ENCODE data around the gene PAX7.
"Not testable (repeated sequence)": the region's sequence is repeated elsewhere in the genome, so short reads cannot be mapped to it uniquely, and the experiment has no call there.

PAX7 gene

GRCh38 chr1:18734461-18735223 is 104.0 kb downstream of the PAX7 start:
- no peak for DNase-seq

GRCh38 chr1:18735224-18735997 is 104.8 kb downstream of the PAX7 start:
- no peak for DNase-seq

- no peak for DNase-seq
Observed at GRCh38 chr1:18736958-18737357, 106.3 kb downstream of the PAX7 start.

- no peak for DNase-seq
Observed at GRCh38 chr1:18738126-18738525, 107.5 kb downstream of the PAX7 start.

- no peak for DNase-seq
Observed at GRCh38 chr1:18738617-18739016, 108.0 kb downstream of the PAX7 start.

- DNase-seq = no peak
Observed at GRCh38 chr1:18739408-18739807, 108.8 kb downstream of the PAX7 start.

GRCh38 chr1:18739897-18740296 is 109.3 kb downstream of the PAX7 start:
- no peak for DNase-seq

GRCh38 chr1:18740617-18741016 is 110.0 kb downstream of the PAX7 start:
- no peak for DNase-seq

- no peak for DNase-seq
Observed at GRCh38 chr1:18743233-18743632, 112.6 kb downstream of the PAX7 start.

- DNase-seq = not testable (repeated sequence)
Observed at GRCh38 chr1:18744381-18744780, 113.7 kb downstream of the PAX7 start.

GRCh38 chr1:18746981-18747380 is 116.3 kb downstream of the PAX7 start:
- DNase-seq = no peak

- no peak for DNase-seq
Observed at GRCh38 chr1:18747671-18748070, 117.0 kb downstream of the PAX7 start.

- DNase-seq = no peak
Observed at GRCh38 chr1:18748435-18748834, 117.8 kb downstream of the PAX7 start.

GRCh38 chr1:18749569-18749968 is 118.9 kb downstream of the PAX7 start:
- no peak for DNase-seq

GRCh38 chr1:18750600-18750999 is 120.0 kb downstream of the PAX7 start:
- DNase-seq = no peak

- DNase-seq = no peak
Observed at GRCh38 chr1:18751425-18751824, 120.8 kb downstream of the PAX7 start.

GRCh38 chr1:18752409-18752808 is 121.8 kb downstream of the PAX7 start:
- no peak for DNase-seq

- DNase-seq = no peak
Observed at GRCh38 chr1:18760156-18760555, 129.5 kb downstream of the PAX7 start.

GRCh38 chr1:18761948-18762840 is 131.5 kb downstream of the PAX7 start:
- no peak for DNase-seq

GRCh38 chr1:18764362-18764761 is 133.7 kb downstream of the PAX7 start:
- DNase-seq = no peak

- DNase-seq = no peak
Observed at GRCh38 chr1:18765725-18766124, 135.1 kb downstream of the PAX7 start.

- no peak for DNase-seq
Observed at GRCh38 chr1:18766328-18766727, 135.7 kb downstream of the PAX7 start.

GRCh38 chr1:18767576-18767975 is 136.9 kb downstream of the PAX7 start:
- not testable (repeated sequence) for DNase-seq
